ENCODE data around the gene POC1A. TPM values are rescaled to one million over a fixed set of nuclear protein-coding genes. Genes with fewer than 3 reads are reported as not detected.

The POC1A gene
- total RNA-seq, 1 experiment from 2014 or later = 35.0 TPM

DNA sequence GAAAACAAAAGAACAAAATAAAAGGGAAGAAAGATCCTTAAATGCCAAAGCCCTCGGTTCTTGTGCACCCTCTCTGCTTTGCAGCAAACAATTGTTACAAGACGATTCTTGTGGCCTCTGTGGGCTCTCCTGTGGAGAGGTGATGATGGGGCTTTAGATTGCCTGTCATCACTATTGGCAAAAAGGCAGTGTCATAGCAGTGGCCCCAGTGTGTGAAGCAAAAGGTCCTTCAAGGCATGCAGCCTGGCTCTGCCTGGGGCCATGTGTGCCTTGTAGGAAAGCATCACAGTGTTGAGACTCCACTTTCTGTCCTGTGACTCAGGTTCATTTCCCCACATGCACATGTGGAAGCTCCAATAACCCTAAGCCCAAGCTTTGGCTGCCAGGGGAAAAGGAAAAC lies 43.7 kb downstream of the POC1A start:
- ChIA-PET CTCF (no interaction called here), POLR2A (ENCODE audit: unreplicated experiment) (interaction anchor here (0.6 kb wide), 1 partner anchor 169 kb away, joined by 3 read pairs; no protein-coding TSS in a partner anchor)
- Histone ChIP-seq H3K4me2 (no peak overlapping the region), H3K27me3 (ENCODE audit: insufficient read depth, low read depth) (no peaks in the 10 kb centered on the region), H3K9me3 (ENCODE audit: insufficient read depth, low read depth) (no peaks in the 10 kb centered on the region), H3K36me3 (ENCODE audit: low read depth) (no peaks in the 10 kb centered on the region), H3K4me1 (replicated peaks; ENCODE audit: insufficient read depth) (no peaks in the 10 kb centered on the region), H3K4me3 (no peak overlapping the region), H3F3A (ENCODE audit: insufficient read depth, low read depth) (no peaks in the 10 kb centered on the region), H3K9me2 (ENCODE audit: insufficient read depth) (no peaks in the 10 kb centered on the region), H3K79me2 (ENCODE audit: low read depth) (no peaks in the 10 kb centered on the region), H3K27ac (no peak overlapping the region), H4K20me1 (ENCODE audit: insufficient read depth) (no peaks in the 10 kb centered on the region), H2AFZ (no peak overlapping the region)
- no TSS peak for BruUV-seq (replicated peaks)
- no peak for DNase-seq
- intact Hi-C loops (cut with micrococcal nuclease; ENCODE audit: unreplicated experiment) = no loop called here
- TF ChIP-seq CTCF (conservative IDR thresholded peaks at IDR 0.05) (no peak), EZH2 (IDR thresholded peaks at IDR 0.05; ENCODE audit: low read depth) (no peak)

DNA sequence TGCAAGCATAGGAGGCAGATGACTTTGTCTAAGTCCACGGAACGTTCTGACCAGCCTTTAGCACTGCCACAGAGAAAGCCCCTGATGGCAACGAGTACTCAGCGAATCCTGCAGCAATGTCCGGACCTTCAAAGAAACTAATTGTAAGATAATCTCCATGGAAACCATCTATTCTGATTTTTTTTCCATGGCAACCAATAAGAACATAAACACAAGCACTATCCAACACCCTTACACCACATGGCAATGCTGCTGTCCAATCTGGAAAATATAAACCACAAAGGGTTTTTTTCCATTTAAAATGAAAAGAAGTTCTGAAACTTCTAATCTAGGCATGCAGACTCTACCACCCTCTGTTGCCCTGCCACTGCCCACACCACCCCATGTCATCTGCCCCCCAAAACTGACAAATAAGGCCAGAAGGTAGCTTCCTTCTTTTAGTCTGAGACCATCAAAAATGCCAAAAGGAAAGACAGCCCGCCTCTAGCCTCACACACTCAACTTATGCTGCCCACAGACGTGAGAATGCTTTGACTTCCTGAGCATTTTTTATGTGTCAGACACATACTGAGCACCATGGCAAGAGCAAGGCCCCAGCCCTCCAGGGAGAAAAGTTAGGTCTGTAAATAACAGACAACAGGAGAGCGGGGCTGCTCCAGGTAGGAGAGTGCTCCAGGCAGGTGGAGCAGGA lies 44.5 kb downstream of the POC1A start:
- Histone ChIP-seq H3K36me3 (ENCODE audit: low read depth) (no peaks in the 10 kb centered on the region), H3K4me1 (replicated peaks; ENCODE audit: insufficient read depth) (no peaks in the 10 kb centered on the region), H3K9me2 (ENCODE audit: insufficient read depth) (no peaks in the 10 kb centered on the region), H3K27me3 (ENCODE audit: insufficient read depth, low read depth) (no peaks in the 10 kb centered on the region), H2AFZ (no peak overlapping the region), H3K9me3 (ENCODE audit: insufficient read depth, low read depth) (no peaks in the 10 kb centered on the region), H3K4me3 (no peak overlapping the region), H3K79me2 (ENCODE audit: low read depth) (no peaks in the 10 kb centered on the region), H4K20me1 (ENCODE audit: insufficient read depth) (no peaks in the 10 kb centered on the region), H3F3A (ENCODE audit: insufficient read depth, low read depth) (no peaks in the 10 kb centered on the region), H3K27ac (no peak overlapping the region), H3K4me2 (no peak overlapping the region)
- intact Hi-C loops (cut with micrococcal nuclease; ENCODE audit: unreplicated experiment) = no loop called here
- ChIA-PET CTCF (no interaction called here), POLR2A (ENCODE audit: unreplicated experiment) (no interaction called here)
- BruUV-seq (replicated peaks) = no TSS peak
- no peak for DNase-seq
- TF ChIP-seq EZH2 (IDR thresholded peaks at IDR 0.05; ENCODE audit: low read depth) (no peak), CTCF (conservative IDR thresholded peaks at IDR 0.05) (no peak)

- H2AFZ ChIP-seq = no peak overlapping the region
- no peaks in the 10 kb centered on the region for H3K4me1 ChIP-seq (replicated peaks; ENCODE audit: insufficient read depth)
- no peaks in the 10 kb centered on the region for H4K20me1 ChIP-seq (ENCODE audit: insufficient read depth)
- intact Hi-C loops (cut with micrococcal nuclease; ENCODE audit: unreplicated experiment) = no loop called here
- H3K27me3 ChIP-seq (ENCODE audit: insufficient read depth, low read depth) = no peaks in the 10 kb centered on the region
- H3K9me2 ChIP-seq (ENCODE audit: insufficient read depth) = no peaks in the 10 kb centered on the region
- H3K27ac ChIP-seq = no peak overlapping the region
- no peak overlapping the region for H3K4me2 ChIP-seq
- BruUV-seq (replicated peaks) = no TSS peak
- H3K4me3 ChIP-seq = no peak overlapping the region
- no peaks in the 10 kb centered on the region for H3F3A ChIP-seq (ENCODE audit: insufficient read depth, low read depth)
- CTCF ChIA-PET = no interaction called here
- no peaks in the 10 kb centered on the region for H3K79me2 ChIP-seq (ENCODE audit: low read depth)
- no peak for DNase-seq
- TF ChIP-seq EZH2 (IDR thresholded peaks at IDR 0.05; ENCODE audit: low read depth) = no peak
- no peak for TF ChIP-seq CTCF (conservative IDR thresholded peaks at IDR 0.05)
- POLR2A ChIA-PET (ENCODE audit: unreplicated experiment) = no interaction called here
- no peaks in the 10 kb centered on the region for H3K36me3 ChIP-seq (ENCODE audit: low read depth)
- no peaks in the 10 kb centered on the region for H3K9me3 ChIP-seq (ENCODE audit: insufficient read depth, low read depth)
These were observed 45.7 kb downstream of the POC1A start for GRCh38 chr3:52108302-52109232.

Data from PC-9 (cell line).